Liver (tissue), 9 donors: ENCODE results near the gene NKAIN1. TPM values are rescaled to one million over a fixed set of nuclear protein-coding genes. Genes with fewer than 3 reads are reported as not detected.

Experiments used
- DNase-seq: peaks from one replicate; pipeline ENCODE4 v3.0.0-alpha.2; 2017; ENCODE audit warnings: low spot score
- H3K27ac ChIP-seq, 2 donors: one replicate each; pipeline ENCODE4 v1.7.0; 2013; ENCODE audit warnings: inconsistent platforms in 2 of 2, low read length in 2 of 2, control low read depth in 1 of 2, low read depth in 1 of 2, mild to moderate bottlenecking in 1 of 2
- H3K27me3 ChIP-seq, 4 donors: one replicate each; pipeline versions ENCODE4 v1.6.1 to v1.7.0; 2013; ENCODE audit warnings: low read length in 3 of 4, inconsistent platforms in 1 of 4, mild to moderate bottlenecking in 1 of 4, moderate library complexity in 1 of 4; ENCODE audit not compliant: control insufficient read depth in 4 of 4, insufficient read depth in 4 of 4
- H3K36me3 ChIP-seq, 4 donors: one replicate each; pipeline versions ENCODE4 v1.6.1 to v1.7.0; 2013; ENCODE audit warnings: low read length in 3 of 4, mild to moderate bottlenecking in 3 of 4, low read depth in 1 of 4, moderate library complexity in 1 of 4; ENCODE audit not compliant: control insufficient read depth in 4 of 4, insufficient read depth in 3 of 4
- H3K4me1 ChIP-seq, 4 donors: one replicate each; pipeline versions ENCODE4 v1.6.1 to v1.7.0; 2013; ENCODE audit warnings: low read length in 3 of 4, mild to moderate bottlenecking in 3 of 4, moderate library complexity in 1 of 4; ENCODE audit not compliant: control insufficient read depth in 4 of 4, insufficient read depth in 4 of 4
- H3K4me3 ChIP-seq, 3 donors: one replicate each; pipeline versions ENCODE4 v1.6.1 to v1.7.0; 2013; ENCODE audit warnings: low read length in 3 of 3, control low read depth in 1 of 3, low read depth in 1 of 3, mild to moderate bottlenecking in 1 of 3
- H3K9ac ChIP-seq, 2 donors: one replicate each; pipeline ENCODE4 v1.7.0; 2013; ENCODE audit warnings: low read length in 2 of 2, mild to moderate bottlenecking in 2 of 2, moderate library complexity in 2 of 2, control low read depth in 1 of 2, low read depth in 1 of 2
- H3K9me3 ChIP-seq, 4 donors: one replicate each; pipeline versions ENCODE4 v1.6.1 to v1.7.0; 2013; ENCODE audit warnings: low read length in 3 of 4; ENCODE audit not compliant: control insufficient read depth in 4 of 4
- CTCF ChIP-seq: fragments of 150-350 bp; IDR thresholded peaks from 2 replicates; pipeline ENCODE4 v1.5.1; 2017; ENCODE audit warnings: improper control_type of control experiment, low read depth, low read length; ENCODE audit not compliant: missing input control
- FOXA1 ChIP-seq: IDR thresholded peaks from 2 replicates; pipeline ENCODE4 v1.6.1; 2016; ENCODE audit warnings: antibody characterized with exemption
- FOXA2 ChIP-seq: IDR thresholded peaks from 2 replicates; pipeline ENCODE4 v1.6.1; 2016; ENCODE audit warnings: antibody characterized with exemption
- GABPA ChIP-seq, 2 donors: IDR thresholded peaks in 1 of 2; conservative IDR thresholded peaks in 1 of 2; 2 replicates each; pipeline ENCODE4 v1.6.1; 2016; ENCODE audit warnings: antibody characterized with exemption in 2 of 2, mild to moderate bottlenecking in 1 of 2, moderate library complexity in 1 of 2
- HNF4A ChIP-seq, 2 donors: conservative IDR thresholded peaks; 2 replicates each; pipeline ENCODE4 v1.6.1; 2016; ENCODE audit warnings: antibody characterized with exemption in 2 of 2, mild to moderate bottlenecking in 2 of 2
- HNF4G ChIP-seq: IDR thresholded peaks from 2 replicates; pipeline ENCODE4 v1.6.1; 2016; ENCODE audit warnings: antibody characterized with exemption
- JUND ChIP-seq, 2 donors: IDR thresholded peaks; 2 replicates each; pipeline ENCODE4 v1.6.1; 2016; ENCODE audit warnings: antibody characterized with exemption in 2 of 2
- MAX ChIP-seq: IDR thresholded peaks from 2 replicates; pipeline ENCODE4 v1.6.1; 2016; ENCODE audit warnings: antibody characterized with exemption
- NR2F2 ChIP-seq: IDR thresholded peaks from 2 replicates; pipeline ENCODE4 v1.6.1; 2016; ENCODE audit warnings: antibody characterized with exemption
- RAD21 ChIP-seq, 2 donors: IDR thresholded peaks; 2 replicates each; pipeline ENCODE4 v1.6.1; 2016; ENCODE audit warnings: antibody characterized with exemption in 2 of 2, mild to moderate bottlenecking in 2 of 2
- REST ChIP-seq: IDR thresholded peaks from 2 replicates; pipeline ENCODE4 v1.6.1; 2016; ENCODE audit warnings: antibody characterized with exemption, mild to moderate bottlenecking
- RXRA ChIP-seq, 2 donors: IDR thresholded peaks; 2 replicates each; pipeline ENCODE4 v1.6.1; 2017 to 2018; ENCODE audit warnings: antibody characterized with exemption in 2 of 2, mild to moderate bottlenecking in 1 of 2
- SP1 ChIP-seq: IDR thresholded peaks from 2 replicates; pipeline ENCODE4 v1.6.1; 2018; ENCODE audit warnings: antibody characterized with exemption, mild to moderate bottlenecking
- TAF1 ChIP-seq: conservative IDR thresholded peaks from 2 replicates; pipeline ENCODE4 v1.6.1; 2016; ENCODE audit warnings: antibody characterized with exemption, mild to moderate bottlenecking
- YY1 ChIP-seq: IDR thresholded peaks from 2 replicates; pipeline ENCODE4 v1.6.1; 2016; ENCODE audit warnings: antibody characterized with exemption, mild to moderate bottlenecking
- WGBS: extraction: QIAGEN DNeasy Blood & Tissue Kit; methylation state at CpG from one replicate; pipeline ENCODE4 v1.1.7; 2013; 5-methylcytosine and 5-hydroxymethylcytosine counted together
- polyA plus RNA-seq, 2 donors: library from polyadenylated mRNA; stranded (reverse) in 1 of 2; unstranded in 1 of 2; fragments of 200-250 nt in 1 of 2; fragments of >200 nt in 1 of 2; fragmentation: Nextera tagmentation in 1 of 2; extraction: Ambion mirVana in 1 of 2; gene quantifications; one replicate each; pipeline versions ENCODE4 v1.2.1 to v1.2.3, GENCODE V29; 2013 to 2015
- total RNA-seq, 2 donors: library from RNA; depleted of rRNA; stranded (reverse); fragments of >200 nt; gene quantifications; one replicate each; pipeline ENCODE4 v1.2.3, GENCODE V29; 2014
- TF ChIP-seq, protein P1 (sequence below): IDR thresholded peaks from 2 replicates; pipeline ENCODE4 v1.6.1; 2016; ENCODE audit warnings: antibody characterized with exemption
- TF ChIP-seq, protein P2 (sequence below): IDR thresholded peaks from 2 replicates; pipeline ENCODE4 v1.6.1; 2016; ENCODE audit warnings: antibody characterized with exemption
- donor health status: healthy.
- donor health status: healthy.
- donor health status: healthy.
- donor health status: healthy.
- donor health status: healthy.

Gene NKAIN1
- total and polyA plus RNA-seq, 4 donors = not detected

DNA sequence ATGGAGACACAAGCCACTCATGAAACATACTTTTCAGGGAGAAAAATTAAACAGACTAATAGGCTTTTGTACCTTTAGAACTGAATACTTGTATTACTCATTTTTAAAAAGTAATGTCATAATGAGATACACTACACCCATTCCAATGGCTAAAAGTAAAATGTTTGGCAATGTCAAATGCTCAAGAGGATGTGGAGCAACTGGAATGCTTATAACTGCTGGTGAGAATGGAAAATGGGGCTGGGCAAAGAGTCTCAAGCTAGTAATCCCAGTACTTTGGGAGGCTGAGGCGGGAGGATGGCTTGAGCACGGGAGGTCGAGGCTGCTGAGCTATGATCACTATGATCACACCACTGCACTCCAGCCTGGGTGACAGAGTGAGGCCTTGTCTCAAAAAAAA, 86.3 kb downstream of the NKAIN1 start:
- H3K4me1 ChIP-seq = peaks cover 0 to 5% (median 2%) of the 10 kb centered on the region in 4 donors
- H3K9ac ChIP-seq = no peak overlapping the region
- H3K27me3 ChIP-seq = no peaks in the 10 kb centered on the region
- no peaks in the 10 kb centered on the region for H3K36me3 ChIP-seq
- H3K4me3 ChIP-seq = no peak overlapping the region
- no peaks in the 10 kb centered on the region for H3K9me3 ChIP-seq
- TF ChIP-seq, protein P1, sequence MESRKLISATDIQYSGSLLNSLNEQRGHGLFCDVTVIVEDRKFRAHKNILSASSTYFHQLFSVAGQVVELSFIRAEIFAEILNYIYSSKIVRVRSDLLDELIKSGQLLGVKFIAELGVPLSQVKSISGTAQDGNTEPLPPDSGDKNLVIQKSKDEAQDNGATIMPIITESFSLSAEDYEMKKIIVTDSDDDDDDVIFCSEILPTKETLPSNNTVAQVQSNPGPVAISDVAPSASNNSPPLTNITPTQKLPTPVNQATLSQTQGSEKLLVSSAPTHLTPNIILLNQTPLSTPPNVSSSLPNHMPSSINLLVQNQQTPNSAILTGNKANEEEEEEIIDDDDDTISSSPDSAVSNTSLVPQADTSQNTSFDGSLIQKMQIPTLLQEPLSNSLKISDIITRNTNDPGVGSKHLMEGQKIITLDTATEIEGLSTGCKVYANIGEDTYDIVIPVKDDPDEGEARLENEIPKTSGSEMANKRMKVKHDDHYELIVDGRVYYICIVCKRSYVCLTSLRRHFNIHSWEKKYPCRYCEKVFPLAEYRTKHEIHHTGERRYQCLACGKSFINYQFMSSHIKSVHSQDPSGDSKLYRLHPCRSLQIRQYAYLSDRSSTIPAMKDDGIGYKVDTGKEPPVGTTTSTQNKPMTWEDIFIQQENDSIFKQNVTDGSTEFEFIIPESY = no peak
- TF ChIP-seq RAD21 (IDR thresholded peaks at IDR 0.05) (no peak), TAF1 (no peak), FOXA2 (no peak), HNF4A (conservative IDR thresholded peaks at IDR 0.05) (no peak), HNF4G (no peak), MAX (no peak), SP1 (no peak), FOXA1 (no peak), JUND (IDR thresholded peaks at IDR 0.05) (no peak), CTCF (no peak), REST (no peak), GABPA (IDR thresholded peaks at IDR 0.05 in 1 of 2, conservative IDR thresholded peaks at IDR 0.05 in 1 of 2) (no peak), NR2F2 (no peak), YY1 (no peak), RXRA (IDR thresholded peaks at IDR 0.05) (no peak)
- TF ChIP-seq, protein P2, sequence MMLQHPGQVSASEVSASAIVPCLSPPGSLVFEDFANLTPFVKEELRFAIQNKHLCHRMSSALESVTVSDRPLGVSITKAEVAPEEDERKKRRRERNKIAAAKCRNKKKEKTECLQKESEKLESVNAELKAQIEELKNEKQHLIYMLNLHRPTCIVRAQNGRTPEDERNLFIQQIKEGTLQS = no peak
- no peak overlapping the region for H3K27ac ChIP-seq
- no peak for DNase-seq
- 96% methylated on average over 3 of the region's 3 CpGs for WGBS
